ENCODE measurements around the gene MIER3.

DNA sequence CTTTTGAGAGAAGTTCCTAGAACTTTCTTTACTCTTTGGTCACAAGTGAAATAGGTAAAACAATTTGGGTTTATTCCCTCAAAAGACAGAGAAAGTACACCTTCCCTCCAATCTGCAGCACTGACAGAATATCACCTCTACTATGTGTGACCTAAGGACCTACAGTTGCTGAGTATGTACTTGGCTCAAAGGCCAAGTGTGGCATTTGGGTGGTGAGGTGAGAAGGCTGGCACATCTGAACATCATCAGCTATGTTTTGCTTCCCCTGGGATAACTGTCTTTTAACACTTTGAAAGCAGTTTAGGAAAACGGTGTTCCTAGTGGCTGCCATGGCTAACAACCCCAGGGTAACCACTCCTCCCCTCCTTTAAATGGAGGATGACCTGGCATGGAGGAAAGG is 17.6 kb downstream of the MIER3 start:
- no peak for TF ChIP-seq CTCF (IDR thresholded peaks at IDR 0.05)
- no peak for TF ChIP-seq POLR2A (IDR thresholded peaks at IDR 0.05)
- TF ChIP-seq POLR2AphosphoS5 (IDR thresholded peaks at IDR 0.05), result no peak
- no peak for TF ChIP-seq EP300 (IDR thresholded peaks at IDR 0.05; ENCODE audit: low read depth)

Measured in transverse colon (tissue), 4 donors.